Endothelial cell of hepatic sinusoid (primary cell): ENCODE data around the gene LILRA6.

Experiments
- in situ Hi-C: cut with HindIII; loops from 2 replicates; pipeline ENCODE4 v1.10.0; 2017; ENCODE audit warnings: low sequenced_read_pairs

The LILRA6 gene

GRCh38 chr19:54191011-54191810, 51.4 kb downstream of the LILRA6 start, which contains the start of gene TSEN34:
Gene TSEN34, plus strand, starts transcription at chr19:54191308. Its CDS starts 57 bp downstream, at chr19:54191365.
- in situ Hi-C loops: no loop called here

- in situ Hi-C loops: no loop called here
Observed at GRCh38 chr19:54190503-54191010, 52.0 kb downstream of the LILRA6 start.

DNA sequence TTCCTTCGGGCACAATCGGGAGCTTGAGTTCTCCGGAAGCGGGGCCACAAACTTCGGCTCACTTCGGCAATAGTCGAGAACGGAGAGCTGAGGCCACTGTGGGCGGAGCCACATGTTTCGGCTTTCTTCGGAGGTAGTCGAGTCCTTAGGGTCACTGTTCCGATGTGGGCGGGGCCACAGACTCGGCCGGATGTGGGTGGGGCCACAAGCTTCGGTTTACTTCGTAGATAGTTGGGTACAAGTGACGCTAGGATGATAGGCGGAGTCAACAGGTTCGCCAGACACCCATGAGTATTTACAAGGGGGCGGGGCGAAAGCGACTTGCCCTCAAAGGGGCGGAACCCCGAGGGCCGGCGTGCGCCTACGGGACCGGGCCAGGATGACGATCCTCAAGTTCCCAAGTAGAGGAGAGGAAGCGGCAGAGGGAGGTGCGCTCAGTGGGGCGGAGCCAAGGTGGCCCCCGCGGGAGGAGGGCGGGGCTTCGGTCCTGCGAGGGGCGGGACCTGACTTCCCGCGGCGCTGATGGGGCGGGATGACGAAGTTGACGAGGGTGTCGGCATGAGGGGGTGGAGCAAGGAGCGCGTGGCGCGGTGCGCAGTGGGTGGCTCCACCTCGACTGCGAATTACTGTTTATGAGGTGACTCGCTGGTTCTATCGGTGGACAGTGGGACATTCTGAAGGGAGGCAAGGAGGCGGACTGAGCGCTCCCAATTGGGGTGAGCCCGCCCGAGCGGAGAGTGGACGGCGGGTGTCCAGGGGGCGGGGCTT, 52.7 kb downstream of the LILRA6 start:
- in situ Hi-C loops: no loop called here

GRCh38 chr19:54189145-54189734, 53.4 kb downstream of the LILRA6 start, which contains the start of gene MBOAT7:
Gene MBOAT7, minus strand, starts transcription at chr19:54189580. Its CDS starts 1,072 bp downstream, at chr19:54188508.
- in situ Hi-C loops: no loop called here

- in situ Hi-C loops: no loop called here
Observed at GRCh38 chr19:54188215-54188871, 54.2 kb downstream of the LILRA6 start.

- in situ Hi-C loops: no loop called here
Observed at GRCh38 chr19:54186934-54187381, 55.6 kb downstream of the LILRA6 start.
